Measurements from ENCODE around the gene CPT1B.
"Not testable (repeated sequence)": the region's sequence is repeated elsewhere in the genome, so short reads cannot be mapped to it uniquely, and the experiment has no call there.

Gene CPT1B

DNA sequence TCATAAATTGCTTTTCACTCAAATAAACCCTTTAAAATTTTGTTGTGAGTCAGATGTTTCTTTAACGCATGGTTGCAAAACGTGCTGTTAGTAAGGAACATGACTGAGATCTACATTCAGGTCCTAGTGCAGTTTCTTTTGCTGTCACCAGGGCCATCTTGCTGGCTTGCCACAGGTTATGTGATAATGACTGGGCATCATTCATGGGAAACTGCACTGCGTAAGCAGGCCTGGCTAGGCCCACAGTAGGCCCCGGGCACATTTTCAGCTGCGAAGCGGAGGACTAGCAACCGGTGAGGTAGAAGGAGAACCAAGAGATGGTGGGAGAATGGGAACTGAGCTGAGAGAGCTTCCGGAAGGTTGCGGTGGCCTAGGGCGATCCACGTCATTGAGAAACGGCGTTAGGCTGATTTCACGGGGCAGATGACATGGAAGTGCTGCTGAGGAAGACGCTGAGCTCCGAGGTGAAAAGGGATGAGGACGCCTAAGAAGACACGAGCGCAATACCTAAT, 35.8 kb downstream of the CPT1B start:
- Mint-ChIP-seq H3K9me3 (no peaks in the 10 kb centered on the region), H3K4me1 (no peaks in the 10 kb centered on the region), H3K27ac (no peak overlapping the region), H3K4me3 (peak overlapping the region in 2 of 3 experiments; percentile 1), H3K27me3 (ENCODE audit: low read depth) (peaks cover 21% of the 10 kb centered on the region), H3K36me3 (ENCODE audit: low read depth) (no peaks in the 10 kb centered on the region)
- no peak for TF ChIP-seq CTCF (IDR thresholded peaks at IDR 0.05; ENCODE audit: unreplicated experiment in 3 of 3)

GRCh38 chr22:50541667-50542026, 36.6 kb downstream of the CPT1B start:
- H3K27ac Mint-ChIP-seq; H3K4me1 Mint-ChIP-seq; H3K9me3 Mint-ChIP-seq; H3K36me3 Mint-ChIP-seq (ENCODE audit: low read depth); H3K4me3 Mint-ChIP-seq: not testable (repeated sequence)
- H3K27me3 Mint-ChIP-seq (ENCODE audit: low read depth), result peaks cover 21% of the 10 kb centered on the region

DNA sequence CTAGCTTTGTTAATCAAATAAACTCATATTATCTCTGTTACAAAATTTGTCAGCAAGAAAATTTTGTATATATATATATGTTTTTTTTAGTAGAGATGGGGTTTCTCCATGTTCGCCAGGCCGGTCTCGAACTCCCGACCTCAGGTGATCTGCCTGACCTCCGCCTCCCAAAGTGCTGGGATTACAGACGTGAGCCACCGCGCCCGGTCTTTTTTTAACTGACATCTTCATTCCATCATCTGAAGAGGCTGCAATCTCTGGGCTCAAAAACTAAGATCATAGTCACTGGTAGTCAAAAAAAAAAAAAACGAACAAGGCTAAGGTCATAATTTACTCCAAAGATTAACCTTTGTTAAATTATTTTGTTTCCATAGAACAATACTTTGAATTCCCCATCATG, 37.8 kb downstream of the CPT1B start:
- Mint-ChIP-seq H3K4me3 (no peak overlapping the region), H3K27me3 (ENCODE audit: low read depth) (peaks cover 21% of the 10 kb centered on the region), H3K9me3 (no peaks in the 10 kb centered on the region), H3K27ac (no peak overlapping the region), H3K36me3 (ENCODE audit: low read depth) (no peaks in the 10 kb centered on the region), H3K4me1 (no peaks in the 10 kb centered on the region)
- no peak for TF ChIP-seq CTCF (IDR thresholded peaks at IDR 0.05; ENCODE audit: unreplicated experiment in 3 of 3)

DNA sequence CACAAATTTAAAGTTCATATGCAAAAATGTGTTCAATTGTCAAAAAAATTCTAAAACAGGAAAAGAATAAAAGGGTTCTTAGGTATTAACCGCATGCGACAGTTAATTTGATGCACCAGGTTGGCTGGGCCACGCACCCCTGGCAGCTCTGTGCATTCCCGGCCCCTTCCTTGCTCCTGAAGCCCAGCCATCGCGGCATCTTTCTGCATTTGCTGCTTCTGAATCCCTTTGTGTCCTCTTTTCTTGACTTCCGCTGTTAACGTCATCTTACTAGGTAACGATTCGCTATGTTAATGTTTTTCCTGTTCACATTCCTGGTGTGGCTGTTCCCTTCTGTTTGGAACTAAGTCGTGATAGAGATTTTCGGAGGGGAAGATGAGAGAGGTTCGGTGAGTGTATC, 40.5 kb downstream of the CPT1B start:
- no peak overlapping the region for H3K27ac Mint-ChIP-seq
- no peaks in the 10 kb centered on the region for H3K9me3 Mint-ChIP-seq
- H3K36me3 Mint-ChIP-seq (ENCODE audit: low read depth), result no peaks in the 10 kb centered on the region
- H3K27me3 Mint-ChIP-seq (ENCODE audit: low read depth), result peaks cover 38% of the 10 kb centered on the region
- H3K4me1 Mint-ChIP-seq, result peaks cover 20% of the 10 kb centered on the region
- TF ChIP-seq CTCF (IDR thresholded peaks at IDR 0.05; ENCODE audit: unreplicated experiment in 3 of 3), result no peak
- no peak overlapping the region for H3K4me3 Mint-ChIP-seq

DNA sequence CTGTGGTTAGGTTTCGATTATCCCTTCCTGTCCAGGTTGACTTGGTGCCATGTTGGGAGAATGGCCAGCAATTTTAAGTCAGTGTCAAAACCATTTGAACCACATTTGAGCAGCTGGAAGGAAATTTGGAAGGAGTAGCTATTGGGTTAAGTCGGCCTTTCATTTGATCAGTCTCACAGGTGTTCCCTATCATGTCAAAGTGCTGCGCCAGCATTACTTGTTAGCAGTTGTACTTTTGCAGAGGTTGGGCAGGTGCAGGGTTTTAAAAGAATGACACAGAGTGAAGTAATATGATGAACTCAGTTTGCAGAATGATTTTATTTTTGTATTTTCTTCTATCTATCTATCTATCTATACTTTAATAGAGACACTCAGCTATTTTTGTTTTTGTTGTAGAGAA, 42.0 kb downstream of the CPT1B start:
- no peaks in the 10 kb centered on the region for H3K36me3 Mint-ChIP-seq (ENCODE audit: low read depth)
- no peaks in the 10 kb centered on the region for H3K9me3 Mint-ChIP-seq
- TF ChIP-seq CTCF (IDR thresholded peaks at IDR 0.05; ENCODE audit: unreplicated experiment in 3 of 3), result no peak
- peaks cover 23% of the 10 kb centered on the region for H3K4me1 Mint-ChIP-seq
- H3K27me3 Mint-ChIP-seq (ENCODE audit: low read depth), result peaks cover 41% of the 10 kb centered on the region
- H3K4me3 Mint-ChIP-seq, result no peak overlapping the region
- no peak overlapping the region for H3K27ac Mint-ChIP-seq

GRCh38 chr22:50535113-50535512, 43.1 kb downstream of the CPT1B start:
- no peak overlapping the region for H3K27ac Mint-ChIP-seq
- no peaks in the 10 kb centered on the region for H3K36me3 Mint-ChIP-seq (ENCODE audit: low read depth)
- H3K9me3 Mint-ChIP-seq, result no peaks in the 10 kb centered on the region
- no peak overlapping the region for H3K4me3 Mint-ChIP-seq
- peaks cover 51% of the 10 kb centered on the region for H3K27me3 Mint-ChIP-seq (ENCODE audit: low read depth)
- peaks cover 23% of the 10 kb centered on the region for H3K4me1 Mint-ChIP-seq
- TF ChIP-seq CTCF (IDR thresholded peaks at IDR 0.05; ENCODE audit: unreplicated experiment in 3 of 3), result no peak

DNA sequence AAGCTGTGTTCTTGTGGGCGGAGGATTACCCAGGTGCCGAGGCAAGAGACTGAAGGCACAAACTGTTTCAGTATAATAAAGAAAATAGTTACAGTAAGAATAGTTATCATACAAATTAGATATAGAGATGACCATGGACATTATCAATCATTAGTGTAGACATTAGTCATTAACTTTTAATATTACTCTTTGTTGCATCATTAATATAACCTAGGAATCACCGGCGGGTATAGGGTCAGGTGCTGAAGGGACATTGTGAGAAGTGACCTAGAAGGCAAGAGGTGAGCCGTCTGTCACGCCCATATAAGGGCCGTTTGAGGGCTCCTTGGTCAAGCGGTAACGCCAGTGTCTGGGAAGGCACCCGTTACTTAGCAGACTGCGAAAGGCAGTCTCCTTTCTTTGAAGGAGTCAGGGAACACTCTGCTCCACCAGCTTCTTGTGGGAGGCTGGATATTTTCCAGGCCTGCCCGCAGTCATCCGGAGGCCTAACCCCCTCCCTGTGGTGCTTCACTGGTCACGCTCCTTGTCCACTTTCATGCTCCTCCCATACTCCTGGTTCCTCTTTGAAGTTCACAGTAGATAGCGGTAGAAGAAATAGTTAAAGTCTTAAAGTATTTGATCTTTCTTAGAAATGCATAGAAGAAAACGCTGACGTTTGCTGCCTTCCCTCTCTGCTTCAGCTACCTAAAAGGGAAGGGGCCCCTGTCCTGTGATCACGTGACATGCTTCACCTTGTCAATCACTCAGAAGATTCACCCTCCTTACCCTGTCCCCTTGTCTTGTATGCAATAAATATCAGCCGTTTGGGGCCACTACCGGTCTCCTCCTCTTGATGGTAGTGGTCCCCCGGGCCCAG, 44.1 kb downstream of the CPT1B start:
- Mint-ChIP-seq H3K27me3 (ENCODE audit: low read depth) (peaks cover 51% of the 10 kb centered on the region), H3K27ac (peak overlapping the region; percentile 21 to 63 (median 63)), H3K4me1 (peaks cover 23% of the 10 kb centered on the region), H3K4me3 (peak overlapping the region; percentile 9 to 25 (median 10))
- not testable (repeated sequence) for H3K9me3 Mint-ChIP-seq; H3K36me3 Mint-ChIP-seq (ENCODE audit: low read depth)
